PC-9 (cell line): ENCODE results near the gene N4BP3. TPM values are rescaled to one million over a fixed set of nuclear protein-coding genes. Genes with fewer than 3 reads are reported as not detected.
"Not testable (repeated sequence)": the region's sequence is repeated elsewhere in the genome, so short reads cannot be mapped to it uniquely, and the experiment has no call there.

Experiments used
- BruUV-seq: library from RNA; stranded (reverse); fragments of 400-500 nt; replicated peaks from 2 replicates; lab custom pipeline; 2021; lab: Mats Ljungman, UMichigan
- CTCF ChIA-PET: fragments of 300-600 bp; sonication (Branson Sonifier 250); formaldehyde crosslinking; loops from one replicate; lab custom pipeline; 2022; ENCODE audit warnings: antibody characterized with exemption; lab: Charles Lee
- POLR2A ChIA-PET: fragments of 300-600 bp; sonication (Branson Sonifier 250); formaldehyde crosslinking; loops from one replicate; lab custom pipeline; 2022; ENCODE audit warnings: antibody characterized with exemption; ENCODE audit not compliant: unreplicated experiment; lab: Charles Lee
- DNase-seq, 2 experiments: peaks; one replicate each; pipeline versions ENCODE4 v3.0.0 to v3.0.0-alpha.2; 2015 to 2022; ENCODE audit warnings: mixed read lengths in 1 of 2
- H2AFZ ChIP-seq: fragments of 200-600 bp; sonication (generic); 2 replicates; pipeline ENCODE4 v1.8.1; 2017; ENCODE audit warnings: antibody characterized with exemption
- H3F3A ChIP-seq: fragments of 200-600 bp; sonication (generic); 2 replicates; pipeline ENCODE4 v1.8.1; 2017; ENCODE audit warnings: antibody characterized with exemption, mild to moderate bottlenecking, low read depth; ENCODE audit not compliant: insufficient read depth
- H3K27ac ChIP-seq: fragments of 200-600 bp; sonication (generic); 2 replicates; pipeline ENCODE4 v1.6.1; 2016; ENCODE audit warnings: mixed run types
- H3K27me3 ChIP-seq: fragments of 200-600 bp; sonication (generic); 2 replicates; pipeline ENCODE4 v1.6.1; 2016; ENCODE audit warnings: low read depth, mixed run types; ENCODE audit not compliant: insufficient read depth
- H3K36me3 ChIP-seq: fragments of 200-600 bp; sonication (generic); 2 replicates; pipeline ENCODE4 v1.6.1; 2016; ENCODE audit warnings: low read depth, mixed run types
- H3K4me1 ChIP-seq: fragments of 200-600 bp; sonication (generic); replicated peaks from 2 replicates; pipeline ENCODE4 v1.6.1; 2016; ENCODE audit warnings: mixed run types; ENCODE audit not compliant: insufficient read depth
- H3K4me2 ChIP-seq: fragments of 200-600 bp; sonication (generic); 2 replicates; pipeline ENCODE4 v1.6.1; 2017; ENCODE audit warnings: mixed run types
- H3K4me3 ChIP-seq: fragments of 200-600 bp; sonication (generic); 2 replicates; pipeline ENCODE4 v1.6.1; 2016; ENCODE audit warnings: mixed run types
- H3K79me2 ChIP-seq: fragments of 200-600 bp; sonication (generic); 2 replicates; pipeline ENCODE4 v1.6.1; 2017; ENCODE audit warnings: low read depth, mixed run types
- H3K9me2 ChIP-seq: fragments of 200-600 bp; sonication (generic); 2 replicates; pipeline ENCODE4 v1.8.1; 2017; ENCODE audit warnings: mild to moderate bottlenecking; ENCODE audit not compliant: insufficient read depth
- H3K9me3 ChIP-seq: fragments of 200-600 bp; sonication (generic); 2 replicates; pipeline ENCODE4 v1.8.1; 2016; ENCODE audit warnings: low read depth; ENCODE audit not compliant: insufficient read depth
- H4K20me1 ChIP-seq: fragments of 200-600 bp; sonication (generic); 2 replicates; pipeline ENCODE4 v1.8.1; 2017; ENCODE audit not compliant: insufficient read depth
- EZH2 ChIP-seq: fragments of 200-600 bp; sonication (generic); IDR thresholded peaks from 2 replicates; pipeline ENCODE4 v1.8.0; 2017; ENCODE audit warnings: antibody characterized with exemption, low read depth
- intact Hi-C: fragments of 100-400 bp; cut with micrococcal nuclease; formaldehyde crosslinking; loops from one replicate; pipeline ENCODE4 v1.10.0; 2022; ENCODE audit not compliant: unreplicated experiment
- total RNA-seq: library from RNA; stranded (reverse); gene quantifications from 2 replicates; pipeline ENCODE4 v1.2.3, GENCODE V29; 2021
- TF ChIP-seq, protein P1 (sequence below): fragments of 200-600 bp; sonication (generic); conservative IDR thresholded peaks from 2 replicates; pipeline ENCODE4 v1.6.1; 2017; ENCODE audit warnings: mixed run types, antibody characterized with exemption, mild to moderate bottlenecking, moderate library complexity

Gene N4BP3
- total RNA-seq, 1 experiment from 2014 or later, result 0.81 TPM

DNA sequence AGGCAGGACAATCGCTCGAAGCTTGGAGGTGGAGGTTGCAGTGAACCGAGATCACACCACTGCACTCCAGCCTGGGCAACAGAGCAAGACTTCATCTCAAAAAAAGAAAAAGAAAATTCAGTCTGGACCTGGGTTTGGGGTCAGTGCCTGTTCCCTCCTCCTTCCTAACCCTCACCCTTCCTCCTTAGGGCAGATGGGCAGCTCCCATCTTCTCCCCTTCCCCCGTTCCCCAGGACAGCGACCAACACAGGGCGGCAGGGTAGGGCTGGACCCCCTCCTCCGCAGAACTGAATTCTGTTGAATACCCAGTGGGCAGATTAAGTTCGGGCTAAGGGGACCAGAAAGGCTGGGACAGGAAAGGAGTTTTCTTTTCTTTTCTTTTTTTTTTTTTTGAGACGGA is 16.0 kb downstream of the N4BP3 start:
- TF ChIP-seq EZH2, result no peak
- Histone ChIP-seq H3K79me2 (peaks cover 7% of the 10 kb centered on the region; the same call in 1 of the 2 replicates), H3F3A (peaks cover 24% of the 10 kb centered on the region), H3K27me3 (no peaks in the 10 kb centered on the region), H3K9me2 (no peaks in the 10 kb centered on the region), H3K9me3 (no peaks in the 10 kb centered on the region), H3K4me2 (peak overlapping the region; percentile 82), H4K20me1 (no peaks in the 10 kb centered on the region), H3K27ac (peak overlapping the region; percentile 85), H2AFZ (peak overlapping the region; percentile 84; the same call in 1 of the 2 replicates), H3K4me3 (peak overlapping the region; percentile 89), H3K4me1 (peaks cover 29% of the 10 kb centered on the region), H3K36me3 (no peaks in the 10 kb centered on the region)
- ChIA-PET POLR2A (no interaction called here), CTCF (no interaction called here)
- no peak for DNase-seq
- intact Hi-C loops, result no loop called here
- no TSS peak for BruUV-seq

DNA sequence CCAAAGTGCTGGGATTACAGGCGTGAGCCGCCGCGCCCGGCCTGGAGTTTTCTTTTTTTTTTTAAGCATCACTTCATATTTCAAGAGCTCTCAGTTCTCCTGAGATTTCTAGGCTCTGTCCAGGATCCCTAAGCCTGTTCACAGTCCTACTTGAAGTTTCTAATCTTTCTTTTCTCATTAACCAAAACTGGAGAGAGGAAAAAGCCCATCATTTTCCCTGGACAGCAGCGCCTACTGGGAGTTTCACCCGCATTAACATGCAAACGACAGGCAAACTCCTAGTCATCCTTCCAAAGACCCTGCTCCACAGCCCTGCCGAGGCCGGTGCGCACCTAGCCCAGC is 16.9 kb downstream of the N4BP3 start:
- Histone ChIP-seq H3K27ac (peak overlapping the region; percentile 85), H2AFZ (peak overlapping the region; percentile 84), H3F3A (peaks cover 24% of the 10 kb centered on the region), H3K4me2 (peak overlapping the region; percentile 82), H3K4me3 (peak overlapping the region; percentile 89), H3K4me1 (peaks cover 20% of the 10 kb centered on the region)
- H3K36me3 ChIP-seq, H4K20me1 ChIP-seq, H3K9me2 ChIP-seq, H3K79me2 ChIP-seq, H3K27me3 ChIP-seq, POLR2A ChIA-PET, H3K9me3 ChIP-seq: not testable (repeated sequence)
- intact Hi-C loops, result loop anchor here (1.0 kb wide), 1 partner anchor 52 kb away; no protein-coding TSS in a partner anchor
- DNase-seq, result peak in 1 of 2 experiments; percentile 64
- CTCF ChIA-PET, result interaction anchor here (0.6 kb wide), 2 partner anchors 10 to 1535 kb away, joined by 9 to 11 read pairs; no protein-coding TSS in a partner anchor
- TSS peak; percentile 70 for BruUV-seq

DNA sequence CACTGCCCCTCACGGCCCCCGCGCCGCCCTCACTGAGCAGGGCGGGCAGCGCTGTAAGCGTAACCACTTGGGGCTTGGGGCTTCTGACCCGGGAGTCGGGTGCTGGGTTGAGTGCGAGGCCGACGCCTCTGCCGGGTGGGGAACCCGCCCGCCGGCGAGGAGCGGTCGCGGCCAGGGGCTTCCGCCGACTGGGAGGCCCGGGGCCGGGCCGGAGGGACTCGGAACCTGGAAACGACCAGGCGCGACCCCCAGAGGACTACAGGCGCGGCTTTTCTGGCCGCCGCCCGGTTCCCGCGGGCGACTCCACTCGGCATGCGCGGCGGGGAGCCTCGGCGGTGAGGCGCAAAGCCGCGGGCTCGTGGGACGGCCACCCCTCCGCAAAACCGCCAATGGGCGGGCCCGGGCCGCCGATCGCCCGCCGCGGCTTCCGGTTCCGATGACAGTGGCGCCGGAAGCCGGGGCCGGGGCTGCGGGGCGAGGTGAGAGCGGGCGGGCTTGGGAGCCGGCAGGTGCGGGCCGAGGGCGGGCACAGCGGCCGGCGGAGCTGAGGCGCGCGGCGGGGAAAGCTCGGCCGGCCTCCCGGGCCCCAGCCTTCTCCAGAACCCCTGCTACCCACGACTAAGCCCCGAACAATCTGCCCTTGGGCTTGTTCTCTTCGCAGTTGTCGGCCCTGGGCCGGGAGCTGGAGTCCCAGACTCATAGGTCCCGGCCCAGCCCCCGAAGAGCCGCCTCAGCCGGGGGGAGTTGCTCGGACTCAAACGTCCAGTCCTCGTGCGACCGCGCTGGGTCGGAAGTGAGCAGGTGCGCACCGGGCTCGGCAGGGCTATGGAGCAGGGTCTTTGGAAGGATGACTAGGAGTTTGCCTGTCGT is 17.5 kb downstream of the N4BP3 start, which contains the start of gene RMND5B:
Gene RMND5B, plus strand, starts transcription at position 439 of the 870 bp plus-strand sequence. CDS start 7,106 bp downstream, outside the sequence.
- H2AFZ ChIP-seq, result peak within 1 kb of the TSS; percentile 84
- peak within 1 kb of the TSS; percentile 89 for H3K4me3 ChIP-seq
- H3K36me3 ChIP-seq, result no peaks in the 10 kb centered on the region
- intact Hi-C loops, result loop anchor here (1.0 kb wide), 1 partner anchor 53 kb away; no protein-coding TSS in a partner anchor
- peak within 1 kb of the TSS; percentile 85 for H3K27ac ChIP-seq
- BruUV-seq, result no TSS peak
- TF ChIP-seq EZH2, result no peak
- H3K79me2 ChIP-seq, result peaks cover 7% of the 10 kb centered on the region; the same call in 1 of the 2 replicates
- H3K4me1 ChIP-seq, result peaks cover 19% of the 10 kb centered on the region
- H3F3A ChIP-seq, result peaks cover 24% of the 10 kb centered on the region
- H3K9me2 ChIP-seq, result no peaks in the 10 kb centered on the region
- H3K27me3 ChIP-seq, result no peaks in the 10 kb centered on the region
- ChIA-PET CTCF (interaction anchor here (0.6 kb wide), 1 partner anchor 1534 kb away, joined by 9 read pairs; no protein-coding TSS in a partner anchor), POLR2A (no interaction called here)
- DNase-seq, result peak; percentile 58 to 86
- H3K4me2 ChIP-seq, result peak within 1 kb of the TSS; percentile 82
- no peaks in the 10 kb centered on the region for H3K9me3 ChIP-seq
- no peaks in the 10 kb centered on the region for H4K20me1 ChIP-seq

DNA sequence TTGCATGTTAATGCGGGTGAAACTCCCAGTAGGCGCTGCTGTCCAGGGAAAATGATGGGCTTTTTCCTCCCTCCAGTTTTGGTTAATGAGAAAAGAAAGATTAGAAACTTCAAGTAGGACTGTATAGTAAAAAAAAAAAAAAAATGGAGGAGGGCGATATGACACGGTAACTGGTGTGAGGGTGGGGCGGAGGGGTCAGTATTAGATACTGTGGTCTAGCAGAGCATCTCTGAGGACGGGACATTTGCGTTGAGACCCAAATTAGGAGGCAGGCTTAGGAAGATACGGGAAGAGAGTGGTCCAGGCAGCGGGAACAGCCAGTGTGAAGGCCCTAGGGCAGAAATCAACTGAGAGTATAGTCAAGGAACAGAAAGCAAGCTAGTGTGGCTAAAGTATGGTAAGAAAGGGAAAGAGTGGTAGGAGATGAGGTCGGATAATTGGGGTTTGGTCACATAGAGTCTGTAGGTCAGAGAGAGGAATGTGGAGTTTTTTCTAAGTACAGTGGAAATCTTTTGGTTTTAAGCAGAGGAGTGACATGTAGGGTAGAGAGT is 18.2 kb downstream of the N4BP3 start:
- Histone ChIP-seq H3K79me2 (peaks cover 7% of the 10 kb centered on the region; the same call in 1 of the 2 replicates), H3K27ac (peak overlapping the region; percentile 85), H2AFZ (peak overlapping the region; percentile 84), H3K9me3 (no peaks in the 10 kb centered on the region), H3K27me3 (no peaks in the 10 kb centered on the region), H3K4me2 (peak overlapping the region; percentile 82), H4K20me1 (no peaks in the 10 kb centered on the region), H3K4me1 (peaks cover 19% of the 10 kb centered on the region), H3K9me2 (no peaks in the 10 kb centered on the region), H3F3A (peaks cover 24% of the 10 kb centered on the region), H3K4me3 (peak overlapping the region; percentile 89), H3K36me3 (no peaks in the 10 kb centered on the region)
- no TSS peak for BruUV-seq
- no peak for DNase-seq
- POLR2A ChIA-PET, result interaction anchor here (0.6 kb wide), 1 partner anchor 741 kb away, joined by 4 read pairs; no protein-coding TSS in a partner anchor
- intact Hi-C loops, result no loop called here
- CTCF ChIA-PET, result interaction anchor here (0.7 kb wide), 1 partner anchor 14 kb away, joined by 3 read pairs; no protein-coding TSS in a partner anchor
- TF ChIP-seq, protein P1, sequence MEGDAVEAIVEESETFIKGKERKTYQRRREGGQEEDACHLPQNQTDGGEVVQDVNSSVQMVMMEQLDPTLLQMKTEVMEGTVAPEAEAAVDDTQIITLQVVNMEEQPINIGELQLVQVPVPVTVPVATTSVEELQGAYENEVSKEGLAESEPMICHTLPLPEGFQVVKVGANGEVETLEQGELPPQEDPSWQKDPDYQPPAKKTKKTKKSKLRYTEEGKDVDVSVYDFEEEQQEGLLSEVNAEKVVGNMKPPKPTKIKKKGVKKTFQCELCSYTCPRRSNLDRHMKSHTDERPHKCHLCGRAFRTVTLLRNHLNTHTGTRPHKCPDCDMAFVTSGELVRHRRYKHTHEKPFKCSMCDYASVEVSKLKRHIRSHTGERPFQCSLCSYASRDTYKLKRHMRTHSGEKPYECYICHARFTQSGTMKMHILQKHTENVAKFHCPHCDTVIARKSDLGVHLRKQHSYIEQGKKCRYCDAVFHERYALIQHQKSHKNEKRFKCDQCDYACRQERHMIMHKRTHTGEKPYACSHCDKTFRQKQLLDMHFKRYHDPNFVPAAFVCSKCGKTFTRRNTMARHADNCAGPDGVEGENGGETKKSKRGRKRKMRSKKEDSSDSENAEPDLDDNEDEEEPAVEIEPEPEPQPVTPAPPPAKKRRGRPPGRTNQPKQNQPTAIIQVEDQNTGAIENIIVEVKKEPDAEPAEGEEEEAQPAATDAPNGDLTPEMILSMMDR, result no peak
- no peak for TF ChIP-seq EZH2
